Adrenal gland (tissue), 12 donors: ENCODE measurements around the gene NXNL1. TPM values are rescaled to one million over a fixed set of nuclear protein-coding genes. Genes with fewer than 3 reads are reported as not detected.

ENCODE experiments used
- DNase-seq, 7 donors: peaks; one replicate each; pipeline ENCODE4 v3.0.0-alpha.2; 2019 to 2020
- H3K27ac ChIP-seq, 5 donors: fragments of 200-600 bp; sonication (generic) in 4 of 5; 1 replicate in 3 of 5; 2 replicates in 2 of 5; pipeline versions ENCODE4 v1.5.1 to v1.8.0; 2016 to 2020; ENCODE audit warnings: mild to moderate bottlenecking in 1 of 5
- H3K27me3 ChIP-seq: fragments of 200-600 bp; 2 replicates; pipeline ENCODE4 v1.8.0; 2021
- H3K36me3 ChIP-seq, 2 donors: fragments of 200-600 bp; replicated peaks in 1 of 2; 1 replicate in 1 of 2; 2 replicates in 1 of 2; pipeline versions ENCODE4 v1.5.1 to v1.8.0; 2018 to 2022
- H3K4me1 ChIP-seq, 2 donors: fragments of 200-600 bp; replicated peaks in 1 of 2; 1 replicate in 1 of 2; 2 replicates in 1 of 2; pipeline versions ENCODE4 v1.5.1 to v1.8.0; 2018 to 2021
- H3K4me3 ChIP-seq, 4 donors: fragments of 200-600 bp; sonication (generic) in 3 of 4; one replicate each; pipeline ENCODE4 v1.5.1; 2016 to 2018
- H3K9me3 ChIP-seq, 3 donors: fragments of 200-600 bp; sonication (generic) in 1 of 3; replicated peaks in 1 of 3; 1 replicate in 2 of 3; 2 replicates in 1 of 3; pipeline versions ENCODE4 v1.5.1 to v1.8.0; 2016 to 2021
- CTCF ChIP-seq, 6 experiments: fragments of 450-650 bp in 4 of 6; fragments of 200-600 bp in 2 of 6; sonication (generic) in 1 of 6; IDR thresholded peaks; 1 replicate in 5 of 6; 2 replicates in 1 of 6; pipeline versions ENCODE4 v1.5.1 to v1.8.0; 2016 to 2021; ENCODE audit warnings: antibody characterized with exemption in 6 of 6, mild to moderate bottlenecking in 2 of 6, moderate library complexity in 1 of 6
- POLR2A ChIP-seq, 2 donors: fragments of 450-650 bp; IDR thresholded peaks; one replicate each; pipeline ENCODE4 v1.6.1; 2017; ENCODE audit warnings: antibody characterized with exemption in 2 of 2, mild to moderate bottlenecking in 2 of 2, moderate library complexity in 1 of 2
- WGBS, 4 donors: extraction: QIAGEN DNeasy Blood & Tissue Kit in 2 of 4; methylation state at CpG; one replicate each; pipeline versions ENCODE4 v1.1.5 to v1.1.7; 2013 to 2017; 5-methylcytosine and 5-hydroxymethylcytosine counted together
- intact Hi-C, 2 donors: fragments of 100-400 bp; cut with DNase I; formaldehyde crosslinking; loops; one replicate each; pipeline versions ENCODE4 v1.14.1 to v1.15.0; 2022 to 2023
- polyA plus RNA-seq, 3 donors: library from polyadenylated mRNA; stranded (reverse); fragments of 200-250 nt in 2 of 3; fragments of 350-450 nt in 1 of 3; fragmentation: Illumina TruSeq in 1 of 3; extraction: RNeasy Lipid Tissue Mini Kit (QIAGEN cat#74804) in 1 of 3; gene quantifications; one replicate each; pipeline ENCODE4 v1.2.3, GENCODE V29; 2013 to 2014
- total RNA-seq, 9 donors: library from RNA; depleted of rRNA in 4 of 9; stranded (reverse); fragments of >200 nt in 4 of 9; fragments of 120-200 nt in 1 of 9; fragmentation: NEBNext Ultra II Directional in 1 of 9; extraction: Animal tissue kit (Norgen Biotek cat#: 25700) in 1 of 9; gene quantifications; one replicate each; pipeline versions ENCODE4 v1.1.0 to v1.2.4, GENCODE V29; 2013 to 2023
- donor health status: healthy with polysubstance abuse.
- donor health status: Bipolar disorder and iron deficiency.
- donor health status: DM: yes; HTN: yes; CAD: no.
- donor health status: DM: no; HTN: no; CAD: no.
- donor health status: DM: no; HTN: no; CAD: no.
- donor health status: DM: yes; HTN: yes; CAD: no.

NXNL1 gene
- total and polyA plus RNA-seq, 12 donors = 0.41 to 4.8 (median 1.7) TPM; not detected in 5

DNA sequence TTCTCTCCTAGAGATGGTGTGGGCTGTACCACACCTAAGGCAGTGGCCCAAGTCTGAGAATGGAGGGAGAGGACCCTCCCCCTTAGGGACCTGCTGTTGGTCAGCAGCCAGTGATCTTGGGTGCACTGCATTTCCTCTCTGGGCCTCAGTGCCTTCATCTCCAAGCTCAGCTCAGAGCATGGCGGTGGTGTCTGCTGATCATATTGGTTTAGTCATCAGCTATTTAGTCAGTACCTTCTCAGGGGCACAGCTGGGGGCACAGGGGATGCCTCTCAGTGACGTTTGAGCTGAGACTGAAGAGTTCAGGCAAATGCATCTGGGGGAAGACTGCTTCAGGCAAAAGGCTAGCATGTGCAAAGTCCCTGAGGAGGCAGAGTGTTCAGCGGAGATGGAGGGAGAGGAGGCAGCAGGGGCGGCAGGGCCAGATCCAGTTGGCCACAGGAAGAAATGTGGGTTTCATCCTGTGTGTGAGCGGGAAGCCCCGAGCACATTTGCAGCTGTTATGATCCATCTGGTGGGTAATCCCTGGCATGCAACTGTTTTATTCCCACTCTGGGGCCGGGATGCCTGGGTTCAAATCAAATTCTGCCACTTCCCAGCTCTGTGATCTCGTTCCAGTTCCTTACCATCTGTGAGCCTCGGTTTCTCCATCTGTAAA lies 35.0 kb upstream of the NXNL1 start:
- Histone ChIP-seq H3K9me3 (no peaks in the 10 kb centered on the region), H3K27ac (no peak overlapping the region), H3K4me3 (no peak overlapping the region), H3K36me3 (peaks cover 0 to 17% of the 10 kb centered on the region in 2 donors), H3K4me1 (peaks cover 8 to 30% of the 10 kb centered on the region in 2 donors), H3K27me3 (no peaks in the 10 kb centered on the region)
- TF ChIP-seq POLR2A (IDR thresholded peaks at IDR 0.05) (no peak), CTCF (IDR thresholded peaks at IDR 0.05) (no peak)
- intact Hi-C loops = loop anchor here (10.0 kb wide), 1 partner anchor 79 kb away; no protein-coding TSS in a partner anchor
- 59 to 68% (median 64%) methylated on average over 8 to 9 of the region's 9 CpGs for WGBS, 4 donors
- no peak for DNase-seq

DNA sequence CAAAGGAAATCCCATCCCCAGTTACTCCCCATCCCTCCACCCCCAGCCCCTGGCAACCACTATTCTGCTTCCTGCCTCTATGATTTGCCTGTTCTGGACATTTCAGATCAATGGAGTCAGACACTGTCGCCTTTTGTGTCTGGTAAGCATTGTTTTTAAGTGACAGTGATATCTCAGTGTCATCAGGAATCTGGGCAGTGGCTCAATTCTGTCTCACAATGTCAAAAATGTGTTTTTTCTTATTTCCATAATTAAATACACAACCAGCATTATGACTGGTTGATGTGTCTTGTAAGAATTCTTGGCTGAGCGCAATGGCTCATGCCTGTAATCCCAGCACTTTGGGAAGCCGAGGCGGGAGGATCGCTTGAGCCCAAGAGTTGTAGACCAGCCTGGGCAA lies 30.6 kb upstream of the NXNL1 start:
- intact Hi-C loops = loop anchor here (10.0 kb wide), 1 partner anchor 84 kb away; no protein-coding TSS in a partner anchor
- H3K27me3 ChIP-seq = no peaks in the 10 kb centered on the region
- H3K27ac ChIP-seq = no peak overlapping the region
- 79 to 97% (median 85%) methylated on average over 5 of the region's 5 CpGs for WGBS, 4 donors
- no peak overlapping the region for H3K4me3 ChIP-seq
- DNase-seq = no peak
- peaks cover 0 to 6% of the 10 kb centered on the region in 2 donors for H3K36me3 ChIP-seq
- peaks cover 0 to 13% of the 10 kb centered on the region in 2 donors for H3K4me1 ChIP-seq
- no peaks in the 10 kb centered on the region for H3K9me3 ChIP-seq
- no peak for TF ChIP-seq CTCF (IDR thresholded peaks at IDR 0.05)
- TF ChIP-seq POLR2A (IDR thresholded peaks at IDR 0.05) = no peak

DNA sequence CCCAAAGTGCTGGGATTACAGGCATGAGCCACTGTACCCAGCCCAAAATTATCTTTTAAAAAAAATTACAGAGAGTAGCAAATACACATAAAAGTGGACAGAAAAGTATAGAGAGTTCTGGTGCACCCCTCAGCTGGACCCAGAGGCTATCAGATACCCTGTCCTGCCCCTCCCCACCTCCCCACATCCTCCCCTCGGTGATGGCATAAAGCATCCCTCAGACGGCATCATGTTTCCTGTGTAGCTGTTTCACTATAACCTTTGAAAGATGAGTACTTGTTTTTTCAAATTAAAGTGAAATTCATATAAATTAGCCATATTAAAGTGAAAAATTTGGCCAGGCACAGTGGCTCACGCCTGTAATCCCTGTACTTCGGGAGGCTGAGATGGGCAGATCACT lies 29.7 kb upstream of the NXNL1 start:
- Histone ChIP-seq H3K4me3 (no peak overlapping the region), H3K9me3 (no peaks in the 10 kb centered on the region), H3K4me1 (peaks cover 0 to 13% of the 10 kb centered on the region in 2 donors), H3K27me3 (no peaks in the 10 kb centered on the region), H3K27ac (peak overlapping the region in 1 of 5 donors; percentile 16), H3K36me3 (peaks cover 0 to 6% of the 10 kb centered on the region in 2 donors)
- DNase-seq = no peak
- intact Hi-C loops = loop anchor here (10.0 kb wide), 1 partner anchor 84 kb away; no protein-coding TSS in a partner anchor
- TF ChIP-seq POLR2A (IDR thresholded peaks at IDR 0.05) (no peak), CTCF (IDR thresholded peaks at IDR 0.05) (no peak)
- WGBS, 4 donors = 67 to 75% (median 72%) methylated on average over 4 of the region's 4 CpGs

GRCh38 chr19:17489392-17490030 lies 28.8 kb upstream of the NXNL1 start:
- Histone ChIP-seq H3K27me3 (no peaks in the 10 kb centered on the region), H3K4me3 (no peak overlapping the region), H3K4me1 (peaks cover 0 to 13% of the 10 kb centered on the region in 2 donors), H3K27ac (peak overlapping the region in 2 of 5 donors; percentile 23 to 57), H3K9me3 (no peaks in the 10 kb centered on the region), H3K36me3 (peaks cover 0 to 6% of the 10 kb centered on the region in 2 donors)
- WGBS, 4 donors = 79 to 87% (median 82%) methylated on average over 8 to 9 of the region's 9 CpGs
- peak in 1 of 6 experiments; percentile 0 for TF ChIP-seq CTCF (IDR thresholded peaks at IDR 0.05)
- no peak for TF ChIP-seq POLR2A (IDR thresholded peaks at IDR 0.05)
- no peak for DNase-seq
- intact Hi-C loops = loop anchor here (10.0 kb wide), 1 partner anchor 85 kb away; no protein-coding TSS in a partner anchor
